Upper lobe of left lung (tissue), 4 donors: ENCODE results near the gene COL4A6.

ENCODE experiments used
- EP300 ChIP-seq, 4 donors: sonication (generic); formaldehyde crosslinking; IDR thresholded peaks; one replicate each; pipeline ENCODE4 v1.5.1; 2017; ENCODE audit warnings: antibody characterized with exemption in 4 of 4, control low read depth in 2 of 4
- POLR2A ChIP-seq, 4 donors: fragments of 450-650 bp; IDR thresholded peaks; one replicate each; pipeline ENCODE4 v1.5.1; 2016 to 2017; ENCODE audit warnings: antibody characterized with exemption in 4 of 4, mild to moderate bottlenecking in 2 of 4
- POLR2AphosphoS5 ChIP-seq, 2 donors: sonication (generic); formaldehyde crosslinking; IDR thresholded peaks; one replicate each; pipeline ENCODE4 v1.5.1; 2017; ENCODE audit warnings: antibody characterized with exemption in 2 of 2
- TF ChIP-seq, protein P1 (sequence below), 6 experiments: fragments of 450-650 bp in 4 of 6; fragments of 200-600 bp in 2 of 6; sonication (generic) in 2 of 6; IDR thresholded peaks; one replicate each; pipeline ENCODE4 v1.5.1; 2016 to 2019; ENCODE audit warnings: antibody characterized with exemption in 6 of 6

GRCh38 chrX:108309144-108309543, 129.1 kb downstream of the COL4A6 start:
- TF ChIP-seq, protein P1, sequence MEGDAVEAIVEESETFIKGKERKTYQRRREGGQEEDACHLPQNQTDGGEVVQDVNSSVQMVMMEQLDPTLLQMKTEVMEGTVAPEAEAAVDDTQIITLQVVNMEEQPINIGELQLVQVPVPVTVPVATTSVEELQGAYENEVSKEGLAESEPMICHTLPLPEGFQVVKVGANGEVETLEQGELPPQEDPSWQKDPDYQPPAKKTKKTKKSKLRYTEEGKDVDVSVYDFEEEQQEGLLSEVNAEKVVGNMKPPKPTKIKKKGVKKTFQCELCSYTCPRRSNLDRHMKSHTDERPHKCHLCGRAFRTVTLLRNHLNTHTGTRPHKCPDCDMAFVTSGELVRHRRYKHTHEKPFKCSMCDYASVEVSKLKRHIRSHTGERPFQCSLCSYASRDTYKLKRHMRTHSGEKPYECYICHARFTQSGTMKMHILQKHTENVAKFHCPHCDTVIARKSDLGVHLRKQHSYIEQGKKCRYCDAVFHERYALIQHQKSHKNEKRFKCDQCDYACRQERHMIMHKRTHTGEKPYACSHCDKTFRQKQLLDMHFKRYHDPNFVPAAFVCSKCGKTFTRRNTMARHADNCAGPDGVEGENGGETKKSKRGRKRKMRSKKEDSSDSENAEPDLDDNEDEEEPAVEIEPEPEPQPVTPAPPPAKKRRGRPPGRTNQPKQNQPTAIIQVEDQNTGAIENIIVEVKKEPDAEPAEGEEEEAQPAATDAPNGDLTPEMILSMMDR (IDR thresholded peaks at IDR 0.05), result no peak
- no peak for TF ChIP-seq EP300 (IDR thresholded peaks at IDR 0.05)
- no peak for TF ChIP-seq POLR2A (IDR thresholded peaks at IDR 0.05)
- TF ChIP-seq POLR2AphosphoS5 (IDR thresholded peaks at IDR 0.05), result no peak
